GM18526 (cell line): Measurements from ENCODE around the gene TTC9B.

Experiments
- POLR2A ChIP-seq: IDR thresholded peaks from 3 replicates; pipeline ENCODE4 v1.6.1; 2011; ENCODE audit not compliant: insufficient read length; ENCODE audit errors: extremely low read depth

TTC9B gene

DNA sequence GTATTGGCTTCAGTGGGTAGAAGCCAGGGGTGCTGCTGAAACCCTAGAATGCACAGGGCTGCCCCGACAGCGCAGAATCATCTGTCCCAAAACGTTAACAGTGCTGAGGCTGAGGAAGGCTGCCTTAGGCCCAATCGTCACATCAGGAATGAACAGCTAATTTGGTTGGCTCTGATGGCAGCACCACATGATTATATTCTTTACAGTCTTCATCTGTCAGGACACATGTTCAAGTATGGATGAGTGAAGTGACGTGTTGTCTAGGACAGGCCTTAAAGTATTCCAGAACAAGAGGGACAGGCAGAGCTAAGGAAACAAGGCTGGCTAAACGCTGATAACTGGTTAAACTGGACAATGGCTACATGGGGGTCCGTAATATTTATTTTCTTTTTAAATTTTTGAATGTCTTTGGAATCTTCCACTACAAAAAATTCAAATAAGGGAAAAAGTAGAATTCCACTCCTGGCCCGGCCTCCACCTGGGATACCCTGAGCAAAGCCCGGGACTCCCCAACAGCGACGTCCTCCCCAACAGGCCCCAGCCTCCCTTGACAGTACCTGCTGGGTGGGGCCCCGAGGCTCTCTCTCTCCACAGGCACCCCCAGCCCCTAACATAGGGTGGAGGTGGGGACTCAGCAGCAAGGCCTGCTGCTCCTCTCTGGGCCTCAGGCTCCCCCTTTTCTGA lies 23.1 kb upstream of the TTC9B start:
- TF ChIP-seq POLR2A = no peak

- no peak for TF ChIP-seq POLR2A
Measured at GRCh38 chr19:40240332-40240731, 22.1 kb upstream of the TTC9B start.

- no peak for TF ChIP-seq POLR2A
Measured at GRCh38 chr19:40239415-40240226, 21.4 kb upstream of the TTC9B start.

- TF ChIP-seq POLR2A = no peak
Measured at GRCh38 chr19:40238775-40239174, 20.6 kb upstream of the TTC9B start.

- no peak for TF ChIP-seq POLR2A
Measured at GRCh38 chr19:40237791-40238190, 19.6 kb upstream of the TTC9B start.

DNA sequence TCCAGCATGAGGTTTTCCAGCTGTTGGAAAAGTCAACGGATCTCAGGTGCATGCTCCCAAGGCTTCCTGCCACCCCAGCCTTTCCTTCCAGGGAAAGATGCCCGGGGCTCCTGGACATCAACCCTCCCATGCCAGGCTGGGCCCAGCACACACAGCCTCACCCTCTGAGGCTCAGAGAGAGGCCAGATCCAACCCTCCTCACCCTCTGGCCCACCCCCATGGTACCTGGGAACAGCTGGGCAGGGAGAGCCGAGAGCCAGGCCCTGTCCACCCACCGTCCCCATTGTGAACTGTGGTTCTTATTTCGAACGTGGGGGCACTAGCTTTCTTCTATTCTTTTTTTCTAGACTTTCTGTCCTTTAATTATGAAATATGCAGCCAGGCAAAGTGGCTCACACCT lies 18.2 kb upstream of the TTC9B start:
- TF ChIP-seq POLR2A = no peak

DNA sequence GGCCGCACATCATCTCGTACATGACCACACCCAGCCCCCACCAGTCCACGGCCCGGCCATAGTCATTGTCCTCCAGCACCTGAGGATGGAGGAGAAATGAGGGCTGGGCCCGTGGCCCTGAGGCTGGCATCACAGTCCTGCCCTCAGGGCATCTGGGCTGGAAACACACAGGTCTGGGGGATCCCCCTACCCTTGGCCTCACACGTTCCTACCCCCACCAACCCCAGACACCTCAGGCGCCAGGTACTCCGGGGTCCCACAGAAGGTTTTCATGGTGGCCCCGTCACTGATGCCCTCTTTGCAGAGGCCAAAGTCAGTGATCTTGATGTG lies 17.8 kb upstream of the TTC9B start:
- TF ChIP-seq POLR2A = no peak

DNA sequence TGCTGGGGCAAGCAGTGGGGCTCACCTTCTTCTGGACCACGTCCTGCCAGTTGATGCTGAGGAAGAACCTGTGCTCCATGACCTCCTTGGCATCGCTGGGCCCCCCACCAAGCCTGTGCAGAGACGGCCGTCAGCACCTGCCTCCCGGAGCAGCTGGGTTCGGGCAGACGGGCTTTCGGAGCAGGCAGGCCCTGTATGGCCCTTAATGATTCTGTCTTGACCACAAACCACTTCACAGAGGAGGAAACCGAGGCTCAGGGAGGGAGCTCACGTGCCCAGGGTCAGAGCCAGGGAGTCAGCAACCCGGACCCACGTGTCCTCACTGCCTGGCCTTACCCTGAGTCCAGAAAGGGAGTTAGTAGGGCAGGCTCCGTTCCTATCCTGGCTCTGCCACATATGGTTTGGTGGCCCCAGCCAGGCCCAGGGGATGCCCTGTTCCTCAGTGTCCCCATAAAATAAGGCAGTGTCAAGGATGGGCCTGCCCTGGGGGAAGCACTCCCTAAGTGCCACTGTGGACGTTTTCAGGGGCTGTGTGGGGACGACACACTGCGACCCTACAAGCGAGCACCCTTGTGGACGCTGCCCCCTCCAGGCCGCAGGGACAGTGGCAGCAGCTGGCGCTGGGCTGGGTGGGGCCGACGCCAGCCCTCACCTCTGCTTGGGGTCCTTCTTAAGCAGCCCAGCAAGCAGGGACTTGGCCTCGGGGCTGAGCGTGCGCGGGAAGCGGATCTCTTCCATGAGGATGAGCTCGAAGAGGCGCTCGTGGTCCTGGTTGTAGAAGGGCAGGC lies 17.2 kb upstream of the TTC9B start:
- TF ChIP-seq POLR2A = no peak

GRCh38 chr19:40234429-40235237 lies 16.4 kb upstream of the TTC9B start:
- no peak for TF ChIP-seq POLR2A

- no peak for TF ChIP-seq POLR2A
Measured at GRCh38 chr19:40233811-40234389, 15.7 kb upstream of the TTC9B start.

- no peak for TF ChIP-seq POLR2A
Measured at GRCh38 chr19:40232949-40233810, 15.0 kb upstream of the TTC9B start.

GRCh38 chr19:40232479-40232878 lies 14.3 kb upstream of the TTC9B start:
- TF ChIP-seq POLR2A = no peak

GRCh38 chr19:40231544-40232424 lies 13.6 kb upstream of the TTC9B start:
- TF ChIP-seq POLR2A = no peak
